HEK293 (cell line): Measurements from ENCODE around the gene CELF4.

Experiments
- CTCF ChIA-PET: fragments of 350-600 bp; formaldehyde crosslinking; extraction: SDS; loops from one replicate; lab custom pipeline; 2021; ENCODE audit warnings: antibody characterized with exemption; lab: Yijun Ruan, JAX
- POLR2A ChIA-PET: fragments of 300-600 bp; formaldehyde crosslinking; extraction: SDS; loops from one replicate; lab custom pipeline; 2020; ENCODE audit warnings: antibody characterized with exemption, inconsistent platforms; lab: Yijun Ruan, JAX
- H3K27ac ChIP-seq: fragments of 200-500 bp; sonication (Bioruptor generic); 2 replicates; pipeline ENCODE4 v1.5.1; 2014; ENCODE audit warnings: low read depth, low read length, control low read depth, inconsistent platforms; ENCODE audit errors: extremely low read depth
- H3K36me3 ChIP-seq, 2 experiments: fragments of 200-500 bp in 1 of 2; sonication (Bioruptor generic) in 1 of 2; 1 replicate in 1 of 2; 2 replicates in 1 of 2; pipeline ENCODE4 v1.5.1; 2014 to 2017; ENCODE audit warnings: inconsistent platforms in 2 of 2, low read length in 2 of 2; ENCODE audit not compliant: control insufficient read depth in 2 of 2, insufficient read depth in 1 of 2
- H3K4me1 ChIP-seq: fragments of 200-500 bp; sonication (Bioruptor generic); 2 replicates; pipeline ENCODE4 v1.5.1; 2014; ENCODE audit warnings: mild to moderate bottlenecking, low read length, inconsistent platforms; ENCODE audit not compliant: control insufficient read depth, insufficient read depth
- H3K4me3 ChIP-seq: 2 replicates; pipeline ENCODE4 v1.5.1; 2011; ENCODE audit warnings: low read depth, mild to moderate bottlenecking, control low read depth, low read length, moderate library complexity
- H3K9me3 ChIP-seq: fragments of 200-500 bp; sonication (Bioruptor generic); 2 replicates; pipeline ENCODE4 v1.5.1; 2014; ENCODE audit warnings: low read depth, low read length, inconsistent platforms; ENCODE audit not compliant: control insufficient read depth, insufficient read depth
- HOXA7 ChIP-seq: sonication (generic); formaldehyde crosslinking; IDR thresholded peaks from 2 replicates; pipeline ENCODE4 v1.8.1; 2022; ENCODE audit warnings: missing genetic modification reagents, borderline replicate concordance
- KLF16 ChIP-seq: fragments of 450-650 bp; formaldehyde crosslinking; IDR thresholded peaks from 2 replicates; pipeline ENCODE4 v1.5.1; 2017; ENCODE audit warnings: missing biosample characterization, missing genetic modification characterization
- KLF7 ChIP-seq: fragments of 450-650 bp; formaldehyde crosslinking; IDR thresholded peaks from 2 replicates; pipeline ENCODE4 v1.5.1; 2016; ENCODE audit warnings: missing biosample characterization, missing genetic modification characterization, borderline replicate concordance
- KLF9 ChIP-seq: fragments of 450-650 bp; formaldehyde crosslinking; IDR thresholded peaks from 2 replicates; pipeline ENCODE4 v1.5.1; 2016; ENCODE audit warnings: missing biosample characterization, missing genetic modification characterization, low read depth
- PRDM1 ChIP-seq: fragments of 450-650 bp; formaldehyde crosslinking; IDR thresholded peaks from 2 replicates; pipeline ENCODE4; 2016; ENCODE audit warnings: missing biosample characterization, missing genetic modification characterization
- PRDM4 ChIP-seq: fragments of 450-650 bp; formaldehyde crosslinking; IDR thresholded peaks from 2 replicates; pipeline ENCODE4 v1.5.1; 2017; ENCODE audit warnings: missing biosample characterization, missing genetic modification characterization
- REST ChIP-seq: fragments of 450-650 bp; formaldehyde crosslinking; IDR thresholded peaks from 2 replicates; pipeline ENCODE4 v1.5.1; 2016; ENCODE audit warnings: missing biosample characterization, missing genetic modification characterization
- ZBTB1 ChIP-seq: fragments of 450-650 bp; formaldehyde crosslinking; IDR thresholded peaks from 2 replicates; pipeline ENCODE4 v1.5.1; 2016; ENCODE audit warnings: missing biosample characterization, missing genetic modification characterization
- ZBTB26 ChIP-seq: fragments of 450-650 bp; formaldehyde crosslinking; optimal IDR thresholded peaks from 2 replicates; pipeline ENCODE3; 2016; ENCODE audit warnings: missing biosample characterization, mild to moderate bottlenecking, missing genetic modification characterization
- ZBTB48 ChIP-seq: fragments of 450-650 bp; formaldehyde crosslinking; IDR thresholded peaks from 2 replicates; pipeline ENCODE4 v1.5.1; 2016; ENCODE audit warnings: missing biosample characterization, missing genetic modification characterization
- ZBTB49 ChIP-seq: fragments of 450-650 bp; formaldehyde crosslinking; IDR thresholded peaks from 2 replicates; pipeline ENCODE4 v1.5.1; 2016; ENCODE audit warnings: missing biosample characterization, missing genetic modification characterization, low read depth
- ZFP37 ChIP-seq: fragments of 450-650 bp; formaldehyde crosslinking; IDR thresholded peaks from 2 replicates; pipeline ENCODE4 v1.5.1; 2016; ENCODE audit warnings: missing biosample characterization, missing genetic modification characterization
- ZNF16 ChIP-seq: fragments of 450-650 bp; formaldehyde crosslinking; IDR thresholded peaks from 2 replicates; pipeline ENCODE4 v1.5.1; 2016; ENCODE audit warnings: low read depth, missing biosample characterization, missing genetic modification characterization
- ZNF248 ChIP-seq: fragments of 450-650 bp; formaldehyde crosslinking; IDR thresholded peaks from 2 replicates; pipeline ENCODE4 v1.5.1; 2017; ENCODE audit warnings: missing biosample characterization, missing genetic modification characterization
- ZNF280C ChIP-seq: fragments of 450-650 bp; formaldehyde crosslinking; IDR thresholded peaks from 2 replicates; pipeline ENCODE4 v1.5.1; 2016; ENCODE audit warnings: missing biosample characterization, missing genetic modification characterization
- ZNF324 ChIP-seq: fragments of 450-650 bp; formaldehyde crosslinking; IDR thresholded peaks from 2 replicates; pipeline ENCODE4 v1.5.1; 2016; ENCODE audit warnings: missing biosample characterization, missing genetic modification characterization
- ZNF514 ChIP-seq: fragments of 450-650 bp; formaldehyde crosslinking; IDR thresholded peaks from 2 replicates; pipeline ENCODE4 v1.5.1; 2016; ENCODE audit warnings: missing biosample characterization, missing genetic modification characterization
- ZNF623 ChIP-seq: fragments of 450-650 bp; formaldehyde crosslinking; IDR thresholded peaks from 2 replicates; pipeline ENCODE4 v1.5.1; 2016; ENCODE audit warnings: missing biosample characterization, missing genetic modification characterization
- ZNF626 ChIP-seq: fragments of 450-650 bp; sonication (Bioruptor Pico); formaldehyde crosslinking; IDR thresholded peaks from 2 replicates; pipeline ENCODE4 v1.5.1; 2018; ENCODE audit warnings: missing biosample characterization, missing genetic modification characterization, inconsistent platforms
- ZNF654 ChIP-seq: fragments of 450-650 bp; formaldehyde crosslinking; IDR thresholded peaks from 2 replicates; pipeline ENCODE4 v1.5.1; 2016; ENCODE audit warnings: low read depth, missing biosample characterization, missing genetic modification characterization
- ZNF768 ChIP-seq: fragments of 450-650 bp; formaldehyde crosslinking; IDR thresholded peaks from 2 replicates; pipeline ENCODE4 v1.5.1; 2018; ENCODE audit warnings: missing biosample characterization, mild to moderate bottlenecking, missing genetic modification characterization
- ZNF792 ChIP-seq: fragments of 450-650 bp; formaldehyde crosslinking; IDR thresholded peaks from 2 replicates; pipeline ENCODE4 v1.5.1; 2016; ENCODE audit warnings: missing biosample characterization, missing genetic modification characterization
- ZNF843 ChIP-seq: fragments of 450-650 bp; formaldehyde crosslinking; IDR thresholded peaks from 2 replicates; pipeline ENCODE4 v1.5.1; 2016; ENCODE audit warnings: missing biosample characterization, missing genetic modification characterization
- ZSCAN30 ChIP-seq: fragments of 450-650 bp; IDR thresholded peaks from 2 replicates; pipeline ENCODE4 v1.5.1; 2018; ENCODE audit warnings: missing biosample characterization, mild to moderate bottlenecking, missing genetic modification characterization, moderate library complexity

Gene CELF4

GRCh38 chr18:37521510-37522465 is 43.8 kb downstream of the CELF4 start:
- H3K4me3 ChIP-seq: no peak overlapping the region
- ChIA-PET POLR2A (no interaction called here), CTCF (interaction anchor here (0.8 kb wide), 2 partner anchors 16 to 68 kb away, joined by 3 read pairs; no protein-coding TSS in a partner anchor)
- H3K4me1 ChIP-seq: no peaks in the 10 kb centered on the region
- H3K9me3 ChIP-seq: no peaks in the 10 kb centered on the region
- TF ChIP-seq KLF16 (no peak), ZBTB49 (tag by site-specific recombination) (no peak), PRDM1 (tag by site-specific recombination) (no peak), ZNF843 (tag by site-specific recombination) (no peak), ZNF514 (tag by site-specific recombination) (no peak), KLF9 (tag by site-specific recombination) (no peak), ZNF792 (no peak), ZFP37 (tag by site-specific recombination) (no peak), REST (tag by site-specific recombination) (no peak), ZNF16 (tag by site-specific recombination) (no peak), ZNF280C (no peak), ZBTB26 (tag by site-specific recombination) (no peak), ZNF248 (tag by site-specific recombination) (no peak)
- no peak overlapping the region for H3K27ac ChIP-seq
- no peaks in the 10 kb centered on the region for H3K36me3 ChIP-seq

- ChIA-PET POLR2A (no interaction called here), CTCF (no interaction called here)
- no peaks in the 10 kb centered on the region for H3K4me1 ChIP-seq
- TF ChIP-seq ZNF768 (tag by site-specific recombination) (no peak), ZNF626 (tag by site-specific recombination) (no peak), ZSCAN30 (tag by site-specific recombination) (no peak), HOXA7 (CRISPR knock-in tag) (no peak), KLF7 (tag by site-specific recombination) (no peak), ZNF324 (tag by site-specific recombination) (no peak), PRDM4 (tag by site-specific recombination) (no peak), ZBTB1 (no peak), ZNF623 (tag by site-specific recombination) (no peak), ZBTB48 (tag by site-specific recombination) (no peak), ZNF654 (tag by site-specific recombination) (no peak)
These were observed 45.1 kb downstream of the CELF4 start for GRCh38 chr18:37520508-37520907.

More at GRCh38 chr18:37520508-37520907, 45.1 kb downstream of the CELF4 start:
- Histone ChIP-seq H3K4me3 (no peak overlapping the region), H3K27ac (no peak overlapping the region), H3K9me3 (no peaks in the 10 kb centered on the region), H3K36me3 (no peaks in the 10 kb centered on the region)
